ENCODE results near the gene ASB3.

DNA sequence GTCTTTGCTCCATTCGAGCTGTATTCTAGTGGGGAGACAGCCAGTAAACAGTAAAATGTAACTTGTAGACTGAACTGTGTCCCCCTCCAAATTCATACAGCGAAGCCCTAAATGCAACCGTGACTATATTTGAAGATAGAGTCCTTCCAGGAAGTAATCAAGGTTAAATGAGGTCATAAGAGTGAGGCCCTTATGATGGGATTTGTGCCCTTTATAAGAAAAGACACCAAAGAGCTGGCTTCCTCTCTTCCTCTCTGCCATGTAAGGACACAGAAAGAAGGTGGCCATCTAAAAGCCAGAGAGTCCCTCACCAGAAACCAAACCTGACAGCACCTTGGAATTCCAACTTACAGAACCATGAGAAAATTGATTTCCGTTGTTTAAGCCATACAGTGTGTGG lies 41.6 kb upstream of the ASB3 start:
- TF ChIP-seq, protein P1, sequence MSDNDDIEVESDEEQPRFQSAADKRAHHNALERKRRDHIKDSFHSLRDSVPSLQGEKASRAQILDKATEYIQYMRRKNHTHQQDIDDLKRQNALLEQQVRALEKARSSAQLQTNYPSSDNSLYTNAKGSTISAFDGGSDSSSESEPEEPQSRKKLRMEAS (IDR thresholded peaks at IDR 0.05): no peak
- TF ChIP-seq, protein P2, sequence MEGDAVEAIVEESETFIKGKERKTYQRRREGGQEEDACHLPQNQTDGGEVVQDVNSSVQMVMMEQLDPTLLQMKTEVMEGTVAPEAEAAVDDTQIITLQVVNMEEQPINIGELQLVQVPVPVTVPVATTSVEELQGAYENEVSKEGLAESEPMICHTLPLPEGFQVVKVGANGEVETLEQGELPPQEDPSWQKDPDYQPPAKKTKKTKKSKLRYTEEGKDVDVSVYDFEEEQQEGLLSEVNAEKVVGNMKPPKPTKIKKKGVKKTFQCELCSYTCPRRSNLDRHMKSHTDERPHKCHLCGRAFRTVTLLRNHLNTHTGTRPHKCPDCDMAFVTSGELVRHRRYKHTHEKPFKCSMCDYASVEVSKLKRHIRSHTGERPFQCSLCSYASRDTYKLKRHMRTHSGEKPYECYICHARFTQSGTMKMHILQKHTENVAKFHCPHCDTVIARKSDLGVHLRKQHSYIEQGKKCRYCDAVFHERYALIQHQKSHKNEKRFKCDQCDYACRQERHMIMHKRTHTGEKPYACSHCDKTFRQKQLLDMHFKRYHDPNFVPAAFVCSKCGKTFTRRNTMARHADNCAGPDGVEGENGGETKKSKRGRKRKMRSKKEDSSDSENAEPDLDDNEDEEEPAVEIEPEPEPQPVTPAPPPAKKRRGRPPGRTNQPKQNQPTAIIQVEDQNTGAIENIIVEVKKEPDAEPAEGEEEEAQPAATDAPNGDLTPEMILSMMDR (IDR thresholded peaks at IDR 0.05; ENCODE audit: low read depth, low read length, missing input control): no peak
- TF ChIP-seq SP1 (IDR thresholded peaks at IDR 0.05) (no peak), YY1 (IDR thresholded peaks at IDR 0.05) (no peak), HNF4A (conservative IDR thresholded peaks at IDR 0.05) (no peak), RAD21 (IDR thresholded peaks at IDR 0.05) (no peak), EGR1 (IDR thresholded peaks at IDR 0.05; ENCODE audit: low read depth in 2 of 2) (no peak)
- TF ChIP-seq, protein P3, sequence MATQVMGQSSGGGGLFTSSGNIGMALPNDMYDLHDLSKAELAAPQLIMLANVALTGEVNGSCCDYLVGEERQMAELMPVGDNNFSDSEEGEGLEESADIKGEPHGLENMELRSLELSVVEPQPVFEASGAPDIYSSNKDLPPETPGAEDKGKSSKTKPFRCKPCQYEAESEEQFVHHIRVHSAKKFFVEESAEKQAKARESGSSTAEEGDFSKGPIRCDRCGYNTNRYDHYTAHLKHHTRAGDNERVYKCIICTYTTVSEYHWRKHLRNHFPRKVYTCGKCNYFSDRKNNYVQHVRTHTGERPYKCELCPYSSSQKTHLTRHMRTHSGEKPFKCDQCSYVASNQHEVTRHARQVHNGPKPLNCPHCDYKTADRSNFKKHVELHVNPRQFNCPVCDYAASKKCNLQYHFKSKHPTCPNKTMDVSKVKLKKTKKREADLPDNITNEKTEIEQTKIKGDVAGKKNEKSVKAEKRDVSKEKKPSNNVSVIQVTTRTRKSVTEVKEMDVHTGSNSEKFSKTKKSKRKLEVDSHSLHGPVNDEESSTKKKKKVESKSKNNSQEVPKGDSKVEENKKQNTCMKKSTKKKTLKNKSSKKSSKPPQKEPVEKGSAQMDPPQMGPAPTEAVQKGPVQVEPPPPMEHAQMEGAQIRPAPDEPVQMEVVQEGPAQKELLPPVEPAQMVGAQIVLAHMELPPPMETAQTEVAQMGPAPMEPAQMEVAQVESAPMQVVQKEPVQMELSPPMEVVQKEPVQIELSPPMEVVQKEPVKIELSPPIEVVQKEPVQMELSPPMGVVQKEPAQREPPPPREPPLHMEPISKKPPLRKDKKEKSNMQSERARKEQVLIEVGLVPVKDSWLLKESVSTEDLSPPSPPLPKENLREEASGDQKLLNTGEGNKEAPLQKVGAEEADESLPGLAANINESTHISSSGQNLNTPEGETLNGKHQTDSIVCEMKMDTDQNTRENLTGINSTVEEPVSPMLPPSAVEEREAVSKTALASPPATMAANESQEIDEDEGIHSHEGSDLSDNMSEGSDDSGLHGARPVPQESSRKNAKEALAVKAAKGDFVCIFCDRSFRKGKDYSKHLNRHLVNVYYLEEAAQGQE (IDR thresholded peaks at IDR 0.05): no peak
